ENCODE measurements around the gene HTRA3.

The HTRA3 gene

GRCh38 chr4:8266508-8266907 is 3.0 kb upstream of the HTRA3 start:
- no peak for DNase-seq (ENCODE audit: low read depth in 3 of 3)

- no peak for DNase-seq (ENCODE audit: low read depth in 3 of 3)
Measured at GRCh38 chr4:8267077-8267476, 2.5 kb upstream of the HTRA3 start.

GRCh38 chr4:8268211-8268610 is 1.3 kb upstream of the HTRA3 start:
- no peak for DNase-seq (ENCODE audit: low read depth in 3 of 3)

- no peak for DNase-seq (ENCODE audit: low read depth in 3 of 3)
Measured at GRCh38 chr4:8268901-8269534, 536 bp upstream of the HTRA3 start.

- DNase-seq (ENCODE audit: low read depth in 3 of 3), result no peak
Measured at GRCh38 chr4:8270418-8270771, 841 bp downstream of the HTRA3 start.

GRCh38 chr4:8270912-8271815 is 1.6 kb downstream of the HTRA3 start:
- no peak for DNase-seq (ENCODE audit: low read depth in 3 of 3)

- no peak for DNase-seq (ENCODE audit: low read depth in 3 of 3)
Measured at GRCh38 chr4:8271821-8272220, 2.3 kb downstream of the HTRA3 start.

GRCh38 chr4:8272472-8273428 is 3.2 kb downstream of the HTRA3 start:
- no peak for DNase-seq (ENCODE audit: low read depth in 3 of 3)

GRCh38 chr4:8273450-8273849 is 3.9 kb downstream of the HTRA3 start:
- no peak for DNase-seq (ENCODE audit: low read depth in 3 of 3)

- DNase-seq (ENCODE audit: low read depth in 3 of 3), result no peak
Measured at GRCh38 chr4:8274066-8274652, 4.6 kb downstream of the HTRA3 start.

GRCh38 chr4:8274765-8275547 is 5.4 kb downstream of the HTRA3 start:
- DNase-seq (ENCODE audit: low read depth in 3 of 3), result no peak

- no peak for DNase-seq (ENCODE audit: low read depth in 3 of 3)
Measured at GRCh38 chr4:8275548-8275910, 6.0 kb downstream of the HTRA3 start.

- DNase-seq (ENCODE audit: low read depth in 3 of 3), result no peak
Measured at GRCh38 chr4:8276358-8277240, 7.0 kb downstream of the HTRA3 start.

- no peak for DNase-seq (ENCODE audit: low read depth in 3 of 3)
Measured at GRCh38 chr4:8277356-8278008, 7.9 kb downstream of the HTRA3 start.

GRCh38 chr4:8278009-8278395 is 8.4 kb downstream of the HTRA3 start:
- DNase-seq (ENCODE audit: low read depth in 3 of 3), result no peak

GRCh38 chr4:8278421-8279287 is 9.1 kb downstream of the HTRA3 start:
- DNase-seq (ENCODE audit: low read depth in 3 of 3), result no peak

- DNase-seq (ENCODE audit: low read depth in 3 of 3), result no peak
Measured at GRCh38 chr4:8279321-8280157, 10.0 kb downstream of the HTRA3 start.

Measured in stimulated activated CD4-positive, alpha-beta T cell treated with anti-CD3 and anti-CD28 coated beads, TNF-alpha, amount 100 ng/mL, for 48 hours (primary cell).